ENCODE data around the gene EPHA6. TPM values are rescaled to one million over a fixed set of nuclear protein-coding genes. Genes with fewer than 3 reads are reported as not detected.

The EPHA6 gene
- total and polyA plus RNA-seq, 9 of the 15 experiments (the other 6 are each of a cell fraction or from before 2014, with no cell fraction given): not detected

GRCh38 chr3:97497138-97497537 is 682.7 kb downstream of the EPHA6 start:
- BruUV-seq (replicated peaks): no TSS peak
- intact Hi-C loops (cut with micrococcal nuclease): no loop called here
- Histone ChIP-seq H3K9me1 (ENCODE audit: control insufficient read depth, insufficient read depth, low read length) (no peaks in the 10 kb centered on the region), H3K27me3 (ENCODE audit: control insufficient read depth in 2 of 2, insufficient read depth in 2 of 2, low read length in 2 of 2) (no peaks in the 10 kb centered on the region), H3K9ac (ENCODE audit: insufficient read depth in 1 of 2, low read depth in 2 of 2, low read length in 2 of 2) (no peak overlapping the region), H3K79me2 (ENCODE audit: control insufficient read depth, insufficient read depth, low read length) (no peaks in the 10 kb centered on the region), H3K4me1 (replicated peaks in 1 of 2; ENCODE audit: control insufficient read depth in 2 of 2, insufficient read depth in 2 of 2, low read length in 2 of 2) (no peaks in the 10 kb centered on the region), H3K36me3 (ENCODE audit: control insufficient read depth, insufficient read depth, low read length) (no peaks in the 10 kb centered on the region), H3K27ac (ENCODE audit: extremely low read depth, low read depth, low read length) (no peak overlapping the region), H4K20me1 (replicated peaks; ENCODE audit: control insufficient read depth, insufficient read depth, low read length) (no peaks in the 10 kb centered on the region), H3K9me3 (replicated peaks; ENCODE audit: control insufficient read depth, insufficient read depth, low read depth, low read length) (no peaks in the 10 kb centered on the region), H3K4me3 (no peak overlapping the region), H2AFZ (ENCODE audit: low read depth, low read length) (no peak overlapping the region), H3K4me2 (ENCODE audit: insufficient read depth, low read length) (no peak overlapping the region)
- ChIA-PET CTCF (ENCODE audit: low intra/inter-chr PET ratio) (no interaction called here), POLR2A (no interaction called here)
- in situ Hi-C loops (cut with MboI): no loop called here
- ATAC-seq (no peak), DNase-seq (ENCODE audit: extremely low read depth in 1 of 4, low spot score in 3 of 4) (no peak), FAIRE-seq (no peak)
- TF ChIP-seq BACH1 (tag; IDR thresholded peaks at IDR 0.05): no peak
- no peak for TF ChIP-seq SIN3A (IDR thresholded peaks at IDR 0.05; ENCODE audit: borderline replicate concordance in 2 of 2, control insufficient read depth in 1 of 2, low read depth in 2 of 2, low read length in 2 of 2)
- TF ChIP-seq CAMTA2 (CRISPR knock-in tag; conservative IDR thresholded peaks at IDR 0.05): no peak
- TF ChIP-seq HMG20A (CRISPR knock-in tag; conservative IDR thresholded peaks at IDR 0.05): no peak
- TF ChIP-seq MYBL2 (IDR thresholded peaks at IDR 0.05; ENCODE audit: low read depth): no peak
- no peak for TF ChIP-seq MYBL2 (CRISPR knock-in tag; IDR thresholded peaks at IDR 0.05; ENCODE audit: borderline replicate concordance)
- TF ChIP-seq NBN (IDR thresholded peaks at IDR 0.05; ENCODE audit: low read depth): no peak
- 0% methylated on average over 1 of the region's 1 CpG for WGBS (ENCODE audit: insufficient coverage, low coverage, missing lambda C conversion rate)

GRCh38 chr3:97504463-97504862 is 690.1 kb downstream of the EPHA6 start:
- BruUV-seq (replicated peaks): no TSS peak
- Histone ChIP-seq H3K4me2 (ENCODE audit: insufficient read depth, low read length) (no peak overlapping the region), H4K20me1 (replicated peaks; ENCODE audit: control insufficient read depth, insufficient read depth, low read length) (no peaks in the 10 kb centered on the region), H3K9me1 (ENCODE audit: control insufficient read depth, insufficient read depth, low read length) (no peaks in the 10 kb centered on the region), H3K27me3 (ENCODE audit: control insufficient read depth in 2 of 2, insufficient read depth in 2 of 2, low read length in 2 of 2) (no peaks in the 10 kb centered on the region), H3K4me3 (no peak overlapping the region), H2AFZ (ENCODE audit: low read depth, low read length) (no peak overlapping the region), H3K9ac (ENCODE audit: insufficient read depth in 1 of 2, low read depth in 2 of 2, low read length in 2 of 2) (no peak overlapping the region), H3K9me3 (replicated peaks; ENCODE audit: control insufficient read depth, insufficient read depth, low read depth, low read length) (no peaks in the 10 kb centered on the region), H3K79me2 (ENCODE audit: control insufficient read depth, insufficient read depth, low read length) (no peaks in the 10 kb centered on the region), H3K36me3 (ENCODE audit: control insufficient read depth, insufficient read depth, low read length) (no peaks in the 10 kb centered on the region), H3K27ac (ENCODE audit: extremely low read depth, low read depth, low read length) (no peak overlapping the region), H3K4me1 (replicated peaks in 1 of 2; ENCODE audit: control insufficient read depth in 2 of 2, insufficient read depth in 2 of 2, low read length in 2 of 2) (no peaks in the 10 kb centered on the region)
- in situ Hi-C loops (cut with MboI): no loop called here
- ChIA-PET POLR2A (no interaction called here), CTCF (ENCODE audit: low intra/inter-chr PET ratio) (no interaction called here)
- WGBS (ENCODE audit: insufficient coverage, low coverage, missing lambda C conversion rate): 0% methylated on average over 2 of the region's 2 CpGs
- no peak for FAIRE-seq
- intact Hi-C loops (cut with micrococcal nuclease): no loop called here
- DNase-seq (ENCODE audit: extremely low read depth in 1 of 4, low spot score in 3 of 4): no peak
- ATAC-seq: no peak
- TF ChIP-seq ZNF239 (CRISPR knock-in tag; IDR thresholded peaks at IDR 0.05) (no peak), TFE3 (CRISPR knock-in tag; IDR thresholded peaks at IDR 0.05) (no peak), HDAC2 (IDR thresholded peaks at IDR 0.05) (no peak), IRF1 (CRISPR knock-in tag; IDR thresholded peaks at IDR 0.05; ENCODE audit: borderline replicate concordance) (no peak), HIVEP1 (CRISPR knock-in tag; IDR thresholded peaks at IDR 0.05) (no peak), PPARD (CRISPR knock-in tag; IDR thresholded peaks at IDR 0.05) (no peak), ZNF444 (CRISPR knock-in tag; IDR thresholded peaks at IDR 0.05) (no peak), ZFP36 (IDR thresholded peaks at IDR 0.05; ENCODE audit: low read depth, low read length, partially characterized antibody) (peak; percentile 5), NFIC (IDR thresholded peaks at IDR 0.05) (no peak)

Measured in K562 (cell line).